Measurements from ENCODE around the gene ZNF592.

- TF ChIP-seq CTCF (IDR thresholded peaks at IDR 0.05) (no peak), POLR2A (IDR thresholded peaks at IDR 0.05) (no peak)
Observed at GRCh38 chr15:84847382-84847781, 99.0 kb downstream of the ZNF592 start.

All from testis (tissue), 2 donors.